GM21515 (cell line): ENCODE results near the gene RTCB.

Source experiments
- ATAC-seq: cut with Tn5 transposase; IDR thresholded peaks from one replicate; pipeline ENCODE4 v1.9.1; 2021; ENCODE audit not compliant: unreplicated experiment

RTCB gene

GRCh38 chr22:32411829-32412592 is at the start of gene RTCB:
Gene RTCB (minus strand): TSS chr22:32412247. CDS start chr22:32412156, 91 bp downstream.
- no peak for ATAC-seq

GRCh38 chr22:32457031-32457430 is 45.0 kb upstream of the RTCB start:
- ATAC-seq = no peak

- no peak for ATAC-seq
Observed at GRCh38 chr22:32448980-32449379, 36.9 kb upstream of the RTCB start.

DNA sequence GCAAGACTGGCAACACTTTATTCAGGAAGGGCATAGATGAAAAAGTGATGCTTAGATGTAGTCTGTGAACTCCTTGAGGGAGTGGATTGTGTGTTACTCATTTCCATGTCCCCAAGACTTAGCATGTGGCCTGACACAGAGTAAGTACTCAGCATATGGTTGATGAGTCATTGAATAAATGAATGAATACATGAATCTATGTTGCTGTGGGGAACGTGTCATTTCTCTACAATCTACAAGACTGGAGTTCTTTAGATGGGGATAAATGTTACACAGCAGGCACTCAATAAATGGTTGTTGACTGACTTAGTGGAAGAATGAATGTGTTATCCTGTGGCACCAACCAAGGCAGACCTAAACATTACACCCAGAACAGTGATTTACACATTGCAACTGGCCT is 34.3 kb upstream of the RTCB start:
- no peak for ATAC-seq

DNA sequence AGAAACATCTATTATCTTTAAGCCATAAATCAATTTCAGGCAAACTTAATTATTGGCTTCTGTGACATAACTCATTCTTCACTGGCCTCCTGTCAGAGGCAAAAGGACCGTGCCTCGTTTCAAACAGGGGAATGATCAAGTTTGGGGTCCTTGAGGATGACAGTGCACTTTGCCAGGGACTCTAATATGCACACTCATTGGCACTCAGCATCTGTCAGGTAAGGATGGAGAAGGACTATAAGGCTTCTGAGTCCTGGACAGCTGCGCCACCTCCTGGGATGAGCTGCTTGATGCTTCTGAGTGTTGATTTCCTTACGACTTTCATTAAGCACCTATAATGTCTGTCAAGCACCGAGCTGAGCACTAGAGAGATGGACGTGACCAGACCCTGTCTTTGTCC is 32.0 kb upstream of the RTCB start:
- no peak for ATAC-seq

DNA sequence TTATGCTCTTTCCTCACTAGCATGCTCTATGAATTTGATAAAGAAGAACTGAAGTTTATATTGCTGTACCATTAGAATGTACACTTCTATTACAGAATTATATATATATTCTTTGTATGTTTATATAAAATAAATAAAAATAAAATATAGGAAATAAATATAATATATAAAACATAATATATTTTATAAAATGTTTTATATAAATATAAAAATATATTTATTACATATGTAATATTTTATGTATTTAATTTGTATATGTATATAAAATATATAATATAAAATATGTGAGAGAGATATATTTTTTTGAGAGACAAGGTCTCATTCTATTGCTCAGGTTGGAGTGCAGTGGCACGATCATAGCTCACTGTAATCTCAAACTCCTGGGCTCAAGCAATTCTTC is 18.3 kb upstream of the RTCB start:
- ATAC-seq = no peak

- ATAC-seq = no peak
Observed at GRCh38 chr22:32426881-32427280, 14.8 kb upstream of the RTCB start.

- ATAC-seq = no peak
Observed at GRCh38 chr22:32423664-32424063, 11.6 kb upstream of the RTCB start.

DNA sequence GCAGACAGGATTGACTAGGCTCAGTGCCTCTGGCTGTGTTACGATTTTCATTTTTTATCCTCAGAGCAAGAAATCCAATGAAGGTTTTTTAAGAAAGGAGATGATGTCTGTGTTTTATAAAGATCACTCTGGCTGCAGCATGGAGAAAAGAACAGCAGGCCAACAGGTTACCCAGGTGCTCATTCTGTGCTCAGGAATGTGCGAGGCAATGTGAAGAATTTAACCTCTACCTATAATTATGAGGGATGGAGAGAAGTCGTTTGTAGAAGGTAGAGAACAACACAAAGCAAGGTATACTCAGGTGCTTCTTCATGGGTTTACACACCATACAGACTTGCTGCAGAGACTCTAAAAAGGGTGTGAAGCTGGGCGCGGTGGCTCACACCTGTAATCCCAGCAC is 10.0 kb upstream of the RTCB start:
- no peak for ATAC-seq

- ATAC-seq = no peak
Observed at GRCh38 chr22:32421484-32421883, 9.4 kb upstream of the RTCB start.

- no peak for ATAC-seq
Observed at GRCh38 chr22:32417906-32418305, 5.9 kb upstream of the RTCB start.

- no peak for ATAC-seq
Observed at GRCh38 chr22:32416556-32417085, 4.6 kb upstream of the RTCB start.

DNA sequence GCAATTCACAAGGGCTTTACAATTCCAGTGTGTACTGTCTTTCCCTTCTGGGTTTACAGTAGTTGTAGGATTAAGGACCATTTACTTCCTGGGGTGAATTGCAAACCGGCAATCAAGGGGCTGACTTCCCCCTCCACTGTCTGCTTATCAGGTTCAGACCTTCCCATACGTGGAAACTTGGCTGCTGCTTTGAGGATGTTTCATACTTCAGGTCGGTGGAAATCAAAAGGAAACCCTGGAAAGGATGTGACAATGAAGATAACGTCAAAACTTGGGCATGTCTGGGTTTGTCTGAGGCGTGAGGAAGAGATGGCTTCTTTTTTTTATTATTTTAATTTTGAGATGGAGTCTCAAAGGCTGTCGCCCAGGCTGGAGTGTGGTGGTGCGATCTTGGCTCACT is 2.1 kb upstream of the RTCB start:
- no peak for ATAC-seq

DNA sequence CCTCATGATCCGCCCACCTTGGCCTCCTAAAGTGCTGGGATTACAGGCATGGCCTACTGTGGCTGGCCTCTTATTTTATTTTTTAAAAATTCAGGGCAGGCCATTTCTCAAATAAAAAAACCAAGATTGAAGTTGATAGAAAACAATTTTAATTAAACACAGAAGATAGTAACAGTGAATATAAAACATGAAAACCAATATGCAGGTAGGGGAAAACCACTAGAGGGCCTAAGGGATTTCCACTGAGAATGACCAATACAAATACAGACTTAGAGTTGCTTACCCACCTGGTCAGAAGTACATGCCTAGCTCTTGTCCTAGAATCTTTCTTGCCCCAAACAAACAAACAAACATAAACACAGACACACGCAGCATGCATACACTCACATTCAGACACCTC is 1.7 kb upstream of the RTCB start:
- ATAC-seq = no peak

- ATAC-seq = no peak
Observed at GRCh38 chr22:32411402-32411801, 645 bp downstream of the RTCB start.

DNA sequence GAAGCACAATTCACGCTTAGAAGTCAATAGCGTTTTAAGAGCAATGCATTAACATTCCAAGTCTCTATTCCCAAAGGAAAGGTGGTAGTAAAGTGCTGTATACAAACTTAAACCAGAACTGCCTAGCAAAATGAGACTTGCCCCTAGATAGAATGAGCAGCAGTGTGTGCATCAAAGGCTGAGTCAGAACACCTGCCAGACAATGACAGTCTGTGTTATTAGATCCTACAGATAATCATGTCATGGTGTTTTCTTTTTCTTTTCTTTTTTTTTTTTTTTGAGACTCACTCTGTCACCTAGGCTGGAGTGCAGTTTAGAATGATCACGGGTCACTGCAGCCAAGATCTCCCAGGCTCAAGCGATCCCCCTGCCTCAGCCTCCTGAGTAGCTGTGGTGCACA is 1.6 kb downstream of the RTCB start:
- no peak for ATAC-seq

GRCh38 chr22:32409977-32410376 is 2.1 kb downstream of the RTCB start:
- no peak for ATAC-seq

GRCh38 chr22:32407936-32408335 is 4.1 kb downstream of the RTCB start:
- no peak for ATAC-seq

- no peak for ATAC-seq
Observed at GRCh38 chr22:32407312-32407711, 4.7 kb downstream of the RTCB start.

DNA sequence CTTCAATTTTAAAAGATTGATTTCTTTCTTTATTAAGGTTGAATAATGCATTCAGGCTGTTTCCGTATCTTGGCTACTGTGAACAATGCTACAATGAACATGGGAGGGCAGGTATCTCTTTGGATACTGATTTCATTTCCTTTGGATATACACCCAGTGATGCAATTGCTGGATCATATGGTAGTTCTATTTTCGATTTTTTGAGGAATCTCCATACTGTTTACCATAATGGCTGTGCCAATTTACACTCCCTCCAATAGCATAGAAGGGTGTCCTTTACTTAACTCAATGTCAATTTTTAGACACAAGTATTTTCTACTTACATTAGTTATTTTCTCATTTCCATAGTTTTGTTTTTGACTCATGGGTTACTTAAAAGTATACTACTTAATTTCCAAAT is 8.0 kb downstream of the RTCB start:
- ATAC-seq = no peak

DNA sequence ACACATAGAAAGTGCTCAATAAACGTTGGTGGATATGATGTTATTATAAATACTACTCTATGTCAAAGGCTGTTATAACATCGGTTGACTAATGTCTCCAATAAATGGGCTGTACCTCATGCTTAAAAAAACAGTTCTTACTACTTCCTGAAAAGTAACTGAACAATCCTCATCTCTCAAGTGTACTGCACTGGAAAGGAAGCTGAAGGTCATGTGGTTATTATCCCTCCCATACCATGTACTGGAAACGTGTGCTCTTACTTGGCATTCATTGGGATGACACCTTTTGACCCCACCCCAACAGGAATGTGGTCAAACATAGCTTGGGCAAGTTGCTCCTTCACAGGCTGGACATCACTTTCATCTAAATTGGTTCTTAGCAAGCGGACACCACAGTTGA is 10.6 kb downstream of the RTCB start:
- no peak for ATAC-seq

- ATAC-seq = no peak
Observed at GRCh38 chr22:32396746-32397145, 15.3 kb downstream of the RTCB start.

GRCh38 chr22:32396255-32396654 is 15.8 kb downstream of the RTCB start:
- ATAC-seq = no peak
